ENCODE results near the gene PLCB4.

DNA sequence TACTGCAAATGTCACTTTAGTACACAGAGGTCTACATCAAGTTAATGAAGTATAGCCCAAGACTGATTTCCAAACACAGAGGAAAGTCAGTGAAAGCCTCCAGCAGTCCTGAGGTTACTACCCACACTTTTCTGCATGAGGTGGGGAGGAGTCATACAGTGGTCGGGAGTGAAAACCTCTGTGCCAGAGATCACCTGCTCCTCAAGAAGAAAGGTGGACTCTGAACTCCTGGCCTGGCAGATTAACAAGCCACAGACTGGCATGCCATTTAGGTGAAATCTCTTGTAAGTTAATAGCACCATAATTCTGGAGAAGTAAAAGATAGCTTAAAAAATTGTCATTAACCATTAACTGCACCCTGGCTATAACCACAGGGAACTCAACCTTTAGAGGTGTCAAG is 320.5 kb downstream of the PLCB4 start:
- TF ChIP-seq SIN3A (IDR thresholded peaks at IDR 0.05; ENCODE audit: borderline replicate concordance, insufficient read depth, low read length) = no peak
- TF ChIP-seq, protein P1, sequence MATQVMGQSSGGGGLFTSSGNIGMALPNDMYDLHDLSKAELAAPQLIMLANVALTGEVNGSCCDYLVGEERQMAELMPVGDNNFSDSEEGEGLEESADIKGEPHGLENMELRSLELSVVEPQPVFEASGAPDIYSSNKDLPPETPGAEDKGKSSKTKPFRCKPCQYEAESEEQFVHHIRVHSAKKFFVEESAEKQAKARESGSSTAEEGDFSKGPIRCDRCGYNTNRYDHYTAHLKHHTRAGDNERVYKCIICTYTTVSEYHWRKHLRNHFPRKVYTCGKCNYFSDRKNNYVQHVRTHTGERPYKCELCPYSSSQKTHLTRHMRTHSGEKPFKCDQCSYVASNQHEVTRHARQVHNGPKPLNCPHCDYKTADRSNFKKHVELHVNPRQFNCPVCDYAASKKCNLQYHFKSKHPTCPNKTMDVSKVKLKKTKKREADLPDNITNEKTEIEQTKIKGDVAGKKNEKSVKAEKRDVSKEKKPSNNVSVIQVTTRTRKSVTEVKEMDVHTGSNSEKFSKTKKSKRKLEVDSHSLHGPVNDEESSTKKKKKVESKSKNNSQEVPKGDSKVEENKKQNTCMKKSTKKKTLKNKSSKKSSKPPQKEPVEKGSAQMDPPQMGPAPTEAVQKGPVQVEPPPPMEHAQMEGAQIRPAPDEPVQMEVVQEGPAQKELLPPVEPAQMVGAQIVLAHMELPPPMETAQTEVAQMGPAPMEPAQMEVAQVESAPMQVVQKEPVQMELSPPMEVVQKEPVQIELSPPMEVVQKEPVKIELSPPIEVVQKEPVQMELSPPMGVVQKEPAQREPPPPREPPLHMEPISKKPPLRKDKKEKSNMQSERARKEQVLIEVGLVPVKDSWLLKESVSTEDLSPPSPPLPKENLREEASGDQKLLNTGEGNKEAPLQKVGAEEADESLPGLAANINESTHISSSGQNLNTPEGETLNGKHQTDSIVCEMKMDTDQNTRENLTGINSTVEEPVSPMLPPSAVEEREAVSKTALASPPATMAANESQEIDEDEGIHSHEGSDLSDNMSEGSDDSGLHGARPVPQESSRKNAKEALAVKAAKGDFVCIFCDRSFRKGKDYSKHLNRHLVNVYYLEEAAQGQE (IDR thresholded peaks at IDR 0.05; ENCODE audit: insufficient read depth in 1 of 2, low read depth in 2 of 2, low read length in 2 of 2) = no peak

Measured in PFSK-1 (cell line).